Iris pigment epithelial cell (primary cell): ENCODE measurements around the gene TCP10L.
"Not testable (repeated sequence)": the region's sequence is repeated elsewhere in the genome, so short reads cannot be mapped to it uniquely, and the experiment has no call there.

Experiments
- DNase-seq: peaks from one replicate; pipeline ENCODE4 v3.0.0-alpha.2; 2011; ENCODE audit warnings: low read depth

Gene TCP10L

GRCh38 chr21:32587120-32587519 is 1.8 kb upstream of the TCP10L start:
- no peak for DNase-seq

- no peak for DNase-seq
These were observed 647 bp upstream of the TCP10L start for GRCh38 chr21:32585970-32586369.

GRCh38 chr21:32584472-32584871 is 851 bp downstream of the TCP10L start:
- no peak for DNase-seq

- no peak for DNase-seq
These were observed 3.6 kb downstream of the TCP10L start for GRCh38 chr21:32581732-32582131.

GRCh38 chr21:32580949-32581348 is 4.4 kb downstream of the TCP10L start:
- no peak for DNase-seq

- DNase-seq: no peak
These were observed 7.1 kb downstream of the TCP10L start for GRCh38 chr21:32578107-32578691.

GRCh38 chr21:32576011-32576410 is 9.3 kb downstream of the TCP10L start:
- no peak for DNase-seq

- no peak for DNase-seq
These were observed 10.1 kb downstream of the TCP10L start for GRCh38 chr21:32574946-32575925.

GRCh38 chr21:32572574-32573420 is 12.5 kb downstream of the TCP10L start:
- no peak for DNase-seq

GRCh38 chr21:32570456-32570855 is 14.9 kb downstream of the TCP10L start:
- no peak for DNase-seq

GRCh38 chr21:32569261-32570230 is 15.8 kb downstream of the TCP10L start:
- peak; percentile 80 for DNase-seq

GRCh38 chr21:32567626-32568025 is 17.7 kb downstream of the TCP10L start:
- no peak for DNase-seq

- DNase-seq: no peak
These were observed 18.5 kb downstream of the TCP10L start for GRCh38 chr21:32566741-32567389.

- DNase-seq: peak; percentile 31
These were observed 19.4 kb downstream of the TCP10L start for GRCh38 chr21:32565856-32566465.

- DNase-seq: no peak
These were observed 22.4 kb downstream of the TCP10L start for GRCh38 chr21:32562915-32563314.

GRCh38 chr21:32562426-32562825 is 22.9 kb downstream of the TCP10L start:
- DNase-seq: peak; percentile 82

- DNase-seq: not testable (repeated sequence)
These were observed 23.8 kb downstream of the TCP10L start for GRCh38 chr21:32561476-32561875.

- no peak for DNase-seq
These were observed 24.4 kb downstream of the TCP10L start for GRCh38 chr21:32560896-32561295.

GRCh38 chr21:32559006-32559610 is 26.2 kb downstream of the TCP10L start:
- DNase-seq: no peak

- DNase-seq: no peak
These were observed 27.2 kb downstream of the TCP10L start for GRCh38 chr21:32558106-32558505.
